Loucy (cell line): ENCODE results near the gene CASKIN2.

Experiments used
- H2AFZ ChIP-seq: fragments of 200-600 bp; sonication (generic); 2 replicates; pipeline ENCODE4 v1.6.0; 2016; ENCODE audit warnings: antibody characterized with exemption, mild to moderate bottlenecking, low read length, moderate library complexity
- H3F3A ChIP-seq: fragments of 200-600 bp; 2 replicates; pipeline ENCODE4 v1.6.0; 2016; ENCODE audit warnings: antibody characterized with exemption, low read depth, mild to moderate bottlenecking
- H3K27me3 ChIP-seq: fragments of 200-600 bp; sonication (generic); 2 replicates; pipeline ENCODE4 v1.6.1; 2014; ENCODE audit warnings: low read length, mild to moderate bottlenecking; ENCODE audit not compliant: insufficient read depth, poor library complexity, severe bottlenecking
- H3K36me3 ChIP-seq: fragments of 200-600 bp; sonication (generic); 2 replicates; pipeline ENCODE4 v1.6.1; 2016; ENCODE audit warnings: low read length; ENCODE audit not compliant: insufficient read depth
- H3K4me1 ChIP-seq: fragments of 200-600 bp; sonication (generic); 2 replicates; pipeline ENCODE4 v1.5.1; 2014; ENCODE audit warnings: low read length, mild to moderate bottlenecking; ENCODE audit not compliant: insufficient read depth, poor library complexity, severe bottlenecking
- H3K4me2 ChIP-seq: fragments of 200-600 bp; sonication (generic); 2 replicates; pipeline ENCODE4 v1.6.0; 2014; ENCODE audit warnings: antibody characterized with exemption, low read length, low read depth, mild to moderate bottlenecking; ENCODE audit not compliant: poor library complexity, severe bottlenecking
- H3K4me3 ChIP-seq: fragments of 200-600 bp; sonication (generic); 2 replicates; pipeline ENCODE4 v1.5.1; 2014; ENCODE audit warnings: low read length, mild to moderate bottlenecking, mixed read lengths; ENCODE audit not compliant: poor library complexity, severe bottlenecking
- H3K79me2 ChIP-seq: fragments of 200-600 bp; sonication (generic); 2 replicates; pipeline ENCODE4 v1.6.1; 2014; ENCODE audit warnings: low read length; ENCODE audit not compliant: insufficient read depth
- H3K9ac ChIP-seq: fragments of 200-600 bp; sonication (generic); 2 replicates; pipeline ENCODE4 v1.6.0; 2014; ENCODE audit warnings: mild to moderate bottlenecking, low read depth, low read length, moderate library complexity; ENCODE audit not compliant: poor library complexity, severe bottlenecking
- H3K9me2 ChIP-seq: fragments of 200-600 bp; sonication (generic); replicated peaks from 2 replicates; pipeline ENCODE4 v1.6.1; 2016; ENCODE audit warnings: low read depth, low read length, mixed read lengths
- H3K9me3 ChIP-seq: fragments of 200-600 bp; sonication (generic); 2 replicates; pipeline ENCODE4 v1.6.1; 2014; ENCODE audit warnings: mild to moderate bottlenecking, antibody characterized with exemption, low read length, low read depth; ENCODE audit not compliant: insufficient read depth
- H4K20me1 ChIP-seq: fragments of 200-600 bp; sonication (generic); 2 replicates; pipeline ENCODE4 v1.6.0; 2014; ENCODE audit warnings: antibody characterized with exemption, low read length, mild to moderate bottlenecking; ENCODE audit not compliant: insufficient read depth, poor library complexity, severe bottlenecking
- EZH2phosphoT487 ChIP-seq: fragments of 200-600 bp; IDR thresholded peaks from 2 replicates; pipeline ENCODE4 v1.6.1; 2018; ENCODE audit warnings: antibody characterized with exemption, mild to moderate bottlenecking, moderate library complexity, borderline replicate concordance
- TF ChIP-seq, protein P1 (sequence below): fragments of 200-600 bp; sonication (generic); conservative IDR thresholded peaks from 2 replicates; pipeline ENCODE4 v1.5.1; 2014; ENCODE audit warnings: mild to moderate bottlenecking, antibody characterized with exemption, low read length

Gene CASKIN2

DNA sequence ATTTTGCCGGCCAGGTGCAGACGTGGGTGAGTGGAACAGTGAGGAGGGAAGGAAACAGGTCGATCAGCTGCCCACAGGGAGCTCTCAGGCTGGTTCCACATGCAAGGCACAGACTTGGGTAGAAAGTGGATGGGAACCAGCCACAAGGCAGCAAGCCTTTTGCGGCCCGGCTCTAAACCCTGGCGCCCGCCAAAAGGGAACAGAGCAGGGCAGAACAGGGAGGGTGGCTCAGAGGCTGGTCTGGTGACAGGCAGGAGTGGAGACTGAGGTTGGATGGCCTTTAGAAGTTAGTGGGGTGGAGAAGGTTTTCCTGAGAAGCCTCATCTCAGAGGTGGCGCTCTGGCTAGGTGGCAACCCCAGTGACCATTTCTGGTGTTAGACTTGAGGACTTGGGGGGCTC is 20.5 kb upstream of the CASKIN2 start:
- Histone ChIP-seq H3K9me3 (no peaks in the 10 kb centered on the region), H3K36me3 (no peaks in the 10 kb centered on the region), H3K4me1 (no peaks in the 10 kb centered on the region), H3K4me2 (no peak overlapping the region), H3K79me2 (no peaks in the 10 kb centered on the region), H4K20me1 (no peaks in the 10 kb centered on the region), H3K9ac (no peak overlapping the region), H3K9me2 (no peaks in the 10 kb centered on the region), H3K27me3 (no peaks in the 10 kb centered on the region), H3F3A (no peaks in the 10 kb centered on the region), H3K4me3 (no peak overlapping the region), H2AFZ (no peak overlapping the region)
- no peak for TF ChIP-seq EZH2phosphoT487
- TF ChIP-seq, protein P1, sequence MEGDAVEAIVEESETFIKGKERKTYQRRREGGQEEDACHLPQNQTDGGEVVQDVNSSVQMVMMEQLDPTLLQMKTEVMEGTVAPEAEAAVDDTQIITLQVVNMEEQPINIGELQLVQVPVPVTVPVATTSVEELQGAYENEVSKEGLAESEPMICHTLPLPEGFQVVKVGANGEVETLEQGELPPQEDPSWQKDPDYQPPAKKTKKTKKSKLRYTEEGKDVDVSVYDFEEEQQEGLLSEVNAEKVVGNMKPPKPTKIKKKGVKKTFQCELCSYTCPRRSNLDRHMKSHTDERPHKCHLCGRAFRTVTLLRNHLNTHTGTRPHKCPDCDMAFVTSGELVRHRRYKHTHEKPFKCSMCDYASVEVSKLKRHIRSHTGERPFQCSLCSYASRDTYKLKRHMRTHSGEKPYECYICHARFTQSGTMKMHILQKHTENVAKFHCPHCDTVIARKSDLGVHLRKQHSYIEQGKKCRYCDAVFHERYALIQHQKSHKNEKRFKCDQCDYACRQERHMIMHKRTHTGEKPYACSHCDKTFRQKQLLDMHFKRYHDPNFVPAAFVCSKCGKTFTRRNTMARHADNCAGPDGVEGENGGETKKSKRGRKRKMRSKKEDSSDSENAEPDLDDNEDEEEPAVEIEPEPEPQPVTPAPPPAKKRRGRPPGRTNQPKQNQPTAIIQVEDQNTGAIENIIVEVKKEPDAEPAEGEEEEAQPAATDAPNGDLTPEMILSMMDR, result no peak

GRCh38 chr17:75535119-75535537 is 19.8 kb upstream of the CASKIN2 start:
- Histone ChIP-seq H2AFZ (no peak overlapping the region), H3K9me3 (no peaks in the 10 kb centered on the region), H3K9ac (no peak overlapping the region), H3K27me3 (no peaks in the 10 kb centered on the region), H3K4me3 (no peak overlapping the region), H3K4me2 (no peak overlapping the region), H3K79me2 (no peaks in the 10 kb centered on the region), H3K4me1 (no peaks in the 10 kb centered on the region), H3F3A (no peaks in the 10 kb centered on the region), H4K20me1 (no peaks in the 10 kb centered on the region), H3K36me3 (no peaks in the 10 kb centered on the region), H3K9me2 (no peaks in the 10 kb centered on the region)
- TF ChIP-seq, protein P1, result no peak

- TF ChIP-seq, protein P1, result no peak
- TF ChIP-seq EZH2phosphoT487, result no peak
- H3K4me1 ChIP-seq, result no peaks in the 10 kb centered on the region
Measured at GRCh38 chr17:75531721-75532072, 16.4 kb upstream of the CASKIN2 start.

More at GRCh38 chr17:75531721-75532072, 16.4 kb upstream of the CASKIN2 start:
- Histone ChIP-seq H3K4me2 (no peak overlapping the region), H3K36me3 (no peaks in the 10 kb centered on the region), H3K9me2 (no peaks in the 10 kb centered on the region), H3K9ac (no peak overlapping the region), H3K79me2 (no peaks in the 10 kb centered on the region), H3K27me3 (no peaks in the 10 kb centered on the region), H3K9me3 (no peaks in the 10 kb centered on the region), H2AFZ (no peak overlapping the region), H3K4me3 (no peak overlapping the region), H4K20me1 (no peaks in the 10 kb centered on the region), H3F3A (no peaks in the 10 kb centered on the region)
